K562 (cell line): ENCODE data around the gene PIH1D1.

ENCODE experiments used
- CTCF ChIP-seq, 3 experiments: IDR thresholded peaks in 2 of 3; conservative IDR thresholded peaks in 1 of 3; 2 replicates each; pipeline ENCODE4 v1.5.1; 2011 to 2012; ENCODE audit warnings: low read length in 3 of 3, mild to moderate bottlenecking in 3 of 3, control low read depth in 2 of 3, improper control_type of control experiment in 1 of 3, inconsistent platforms in 1 of 3, low read depth in 1 of 3, mixed read lengths in 1 of 3, moderate library complexity in 1 of 3; ENCODE audit not compliant: insufficient read depth in 2 of 3
- ETV6 ChIP-seq, 3 experiments: fragments of 150-350 bp in 1 of 3; sonication (generic) in 1 of 3; formaldehyde crosslinking in 1 of 3; IDR thresholded peaks; 2 replicates each; pipeline versions ENCODE4 v1.6.1 to v1.8.0; 2014 to 2022; ENCODE audit warnings: borderline replicate concordance in 2 of 3, low read depth in 2 of 3, antibody characterized with exemption in 1 of 3, low read length in 1 of 3, mild to moderate bottlenecking in 1 of 3, missing genetic modification reagents in 1 of 3
- FOXA1 ChIP-seq: fragments of 450-650 bp; IDR thresholded peaks from 2 replicates; pipeline ENCODE4 v1.6.1; 2016; ENCODE audit warnings: mild to moderate bottlenecking, borderline replicate concordance
- FOXJ3 ChIP-seq: sonication (generic); formaldehyde crosslinking; IDR thresholded peaks from 2 replicates; pipeline ENCODE4 v1.4.0; 2020; ENCODE audit warnings: mild to moderate bottlenecking, missing genetic modification reagents
- FOXO4 ChIP-seq: fragments of 450-650 bp; formaldehyde crosslinking; IDR thresholded peaks from 2 replicates; pipeline ENCODE4 v1.4.0; 2020; ENCODE audit warnings: mild to moderate bottlenecking, moderate library complexity
- HCFC1 ChIP-seq: IDR thresholded peaks from 2 replicates; pipeline ENCODE4 v1.6.1; 2012; ENCODE audit warnings: low read depth, low read length, improper control_type of control experiment
- HIVEP1 ChIP-seq: fragments of 250-450 bp; sonication (Bioruptor Pico); IDR thresholded peaks from 2 replicates; pipeline ENCODE4 v1.4.0; 2020; ENCODE audit warnings: mild to moderate bottlenecking
- RCOR1 ChIP-seq, 2 experiments: IDR thresholded peaks; 2 replicates each; pipeline ENCODE4 v1.6.1; 2012; ENCODE audit warnings: low read depth in 2 of 2, low read length in 2 of 2, borderline replicate concordance in 1 of 2, improper control_type of control experiment in 1 of 2
- ZNF444 ChIP-seq: fragments of 250-450 bp; sonication (Bioruptor Pico); IDR thresholded peaks from 2 replicates; pipeline ENCODE4 v1.4.0; 2020; ENCODE audit warnings: mild to moderate bottlenecking, moderate library complexity

- TF ChIP-seq CTCF (IDR thresholded peaks at IDR 0.05 in 2 of 3, conservative IDR thresholded peaks at IDR 0.05 in 1 of 3; ENCODE audit: insufficient read depth in 2 of 3, low read depth in 1 of 3, low read length in 3 of 3), result peak; percentile 60 to 69 (median 61)
- no peak for TF ChIP-seq FOXJ3 (CRISPR knock-in tag)
- TF ChIP-seq HIVEP1 (CRISPR knock-in tag), result no peak
- no peak for TF ChIP-seq HCFC1
- no peak for TF ChIP-seq ZNF444 (CRISPR knock-in tag)
- peak in 1 of 2 experiments; percentile 37; a peak in 1 of 4 replicates for TF ChIP-seq RCOR1 (IDR thresholded peaks at IDR 0.05; ENCODE audit: borderline replicate concordance in 1 of 2, low read depth in 2 of 2, low read length in 2 of 2)
- TF ChIP-seq ETV6 (IDR thresholded peaks at IDR 0.05; ENCODE audit: borderline replicate concordance in 1 of 2, low read depth in 2 of 2, low read length in 1 of 2), result no peak
- no peak for TF ChIP-seq ETV6 (CRISPR knock-in tag; IDR thresholded peaks at IDR 0.05; ENCODE audit: borderline replicate concordance)
- no peak for TF ChIP-seq FOXA1
- TF ChIP-seq FOXO4, result no peak
These were observed 18.4 kb upstream of the PIH1D1 start for GRCh38 chr19:49469828-49470614.
